Esophagus squamous epithelium (tissue), 4 donors: ENCODE measurements around the gene MPND.

Source experiments
- CTCF ChIP-seq, 6 experiments: fragments of 450-650 bp in 4 of 6; fragments of 200-600 bp in 2 of 6; sonication (generic) in 2 of 6; IDR thresholded peaks; one replicate each; pipeline ENCODE4 v1.5.1; 2016 to 2019; ENCODE audit warnings: antibody characterized with exemption in 6 of 6, mild to moderate bottlenecking in 4 of 6, moderate library complexity in 4 of 6
- POLR2A ChIP-seq, 4 donors: fragments of 450-650 bp; IDR thresholded peaks; one replicate each; pipeline ENCODE4 v1.6.1; 2017; ENCODE audit warnings: antibody characterized with exemption in 4 of 4, mild to moderate bottlenecking in 4 of 4, moderate library complexity in 3 of 4

DNA sequence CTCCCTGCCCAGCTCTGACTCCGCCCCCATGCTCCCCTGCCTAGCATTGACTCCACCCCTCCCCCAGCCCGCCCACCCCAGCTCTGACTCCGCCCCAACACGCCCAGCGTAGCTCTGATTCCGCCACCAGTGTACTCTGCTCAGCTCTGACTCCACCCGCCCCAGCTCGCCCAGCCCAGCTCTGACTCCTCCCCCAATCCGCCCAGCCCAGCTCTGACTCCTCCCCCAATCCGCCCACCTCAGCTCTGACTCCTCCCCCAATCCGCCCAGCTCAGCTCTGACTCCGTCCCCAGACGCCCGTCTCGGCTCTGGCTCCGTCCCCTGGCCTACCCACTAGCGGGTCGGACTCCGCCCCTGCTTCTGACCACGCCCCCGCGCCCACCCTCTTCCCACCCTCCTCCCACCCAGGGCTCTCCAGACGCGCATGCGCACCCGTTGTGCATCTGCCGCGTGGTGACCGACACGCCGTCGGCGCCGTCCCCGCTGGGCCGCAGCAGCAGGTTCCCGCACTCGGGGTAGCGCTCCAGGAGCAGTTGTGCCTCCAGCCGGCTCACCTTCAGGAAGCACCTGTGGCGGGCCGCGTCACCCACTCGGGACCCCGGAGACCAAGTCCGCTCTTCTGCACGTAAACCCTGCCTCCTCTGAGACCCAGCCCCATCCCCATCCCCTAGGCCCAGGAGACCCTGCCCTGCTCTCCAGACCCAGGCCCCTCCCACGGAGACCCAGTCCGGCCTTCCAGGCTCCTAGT lies 14.9 kb upstream of the MPND start:
- TF ChIP-seq CTCF (IDR thresholded peaks at IDR 0.05) (no peak), POLR2A (IDR thresholded peaks at IDR 0.05) (peak in 1 of 4 donors; percentile 15)
